AG09309 (cell line): ENCODE results near the gene CYP2E1.
"Not testable (repeated sequence)": the region's sequence is repeated elsewhere in the genome, so short reads cannot be mapped to it uniquely, and the experiment has no call there.

ENCODE experiments used
- DNase-seq: peaks from one replicate; pipeline ENCODE4 v3.0.0-alpha.2; 2010; ENCODE audit warnings: low read depth
- H3K4me3 ChIP-seq: 2 replicates; pipeline ENCODE4 v1.5.1; 2011; ENCODE audit warnings: mild to moderate bottlenecking, low read depth, low read length, moderate library complexity; ENCODE audit not compliant: control insufficient read depth
- TF ChIP-seq, protein P1 (sequence below): IDR thresholded peaks from 2 replicates; pipeline ENCODE4 v1.5.1; 2011; ENCODE audit warnings: mild to moderate bottlenecking, low read depth, low read length, inconsistent platforms; ENCODE audit not compliant: insufficient read depth, control insufficient read depth; ENCODE audit errors: missing control alignments

CYP2E1 gene

DNA sequence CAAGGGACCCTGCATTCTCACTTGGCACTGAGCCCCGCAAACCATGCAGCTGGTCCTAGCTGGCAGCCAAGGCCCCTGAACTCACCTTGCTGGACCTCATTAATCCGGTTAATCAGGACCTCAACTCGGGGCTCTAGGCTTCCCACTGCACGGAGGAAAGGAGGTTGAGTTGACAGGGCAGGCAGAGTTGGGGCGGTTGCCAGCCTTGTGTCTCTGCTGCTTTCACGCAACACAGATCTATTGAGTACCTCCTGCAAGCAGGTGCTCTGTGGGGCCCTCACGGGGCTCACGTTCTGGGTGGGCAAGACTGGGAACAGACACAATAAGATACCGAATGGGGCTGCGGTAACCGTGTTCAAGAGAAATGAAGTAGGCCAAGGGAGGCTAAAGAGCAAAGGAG is 32.1 kb downstream of the CYP2E1 start:
- TF ChIP-seq, protein P1, sequence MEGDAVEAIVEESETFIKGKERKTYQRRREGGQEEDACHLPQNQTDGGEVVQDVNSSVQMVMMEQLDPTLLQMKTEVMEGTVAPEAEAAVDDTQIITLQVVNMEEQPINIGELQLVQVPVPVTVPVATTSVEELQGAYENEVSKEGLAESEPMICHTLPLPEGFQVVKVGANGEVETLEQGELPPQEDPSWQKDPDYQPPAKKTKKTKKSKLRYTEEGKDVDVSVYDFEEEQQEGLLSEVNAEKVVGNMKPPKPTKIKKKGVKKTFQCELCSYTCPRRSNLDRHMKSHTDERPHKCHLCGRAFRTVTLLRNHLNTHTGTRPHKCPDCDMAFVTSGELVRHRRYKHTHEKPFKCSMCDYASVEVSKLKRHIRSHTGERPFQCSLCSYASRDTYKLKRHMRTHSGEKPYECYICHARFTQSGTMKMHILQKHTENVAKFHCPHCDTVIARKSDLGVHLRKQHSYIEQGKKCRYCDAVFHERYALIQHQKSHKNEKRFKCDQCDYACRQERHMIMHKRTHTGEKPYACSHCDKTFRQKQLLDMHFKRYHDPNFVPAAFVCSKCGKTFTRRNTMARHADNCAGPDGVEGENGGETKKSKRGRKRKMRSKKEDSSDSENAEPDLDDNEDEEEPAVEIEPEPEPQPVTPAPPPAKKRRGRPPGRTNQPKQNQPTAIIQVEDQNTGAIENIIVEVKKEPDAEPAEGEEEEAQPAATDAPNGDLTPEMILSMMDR, result no peak
- H3K4me3 ChIP-seq, result no peak overlapping the region
- DNase-seq, result no peak

DNA sequence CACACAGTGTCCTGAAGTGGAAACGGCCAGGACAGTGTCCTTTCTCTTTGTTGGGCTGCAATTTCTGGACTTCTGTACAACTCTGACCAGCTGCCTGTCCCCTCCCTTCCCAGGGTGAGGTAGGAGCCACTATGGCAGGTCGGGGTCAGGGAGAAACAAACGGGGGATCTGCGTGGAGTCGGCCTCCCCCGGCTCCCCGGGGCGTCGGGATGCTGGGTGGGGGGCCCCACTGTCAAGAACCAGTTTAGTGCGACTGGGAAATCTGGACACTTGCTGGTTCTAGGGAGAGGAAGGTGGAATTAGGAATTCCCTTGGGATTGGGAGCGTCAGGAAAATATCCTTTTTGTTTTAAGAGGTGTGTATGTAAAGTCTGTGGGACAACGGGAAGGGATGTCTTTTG is 37.7 kb downstream of the CYP2E1 start:
- TF ChIP-seq, protein P1, result no peak
- no peak overlapping the region for H3K4me3 ChIP-seq
- DNase-seq, result no peak

DNA sequence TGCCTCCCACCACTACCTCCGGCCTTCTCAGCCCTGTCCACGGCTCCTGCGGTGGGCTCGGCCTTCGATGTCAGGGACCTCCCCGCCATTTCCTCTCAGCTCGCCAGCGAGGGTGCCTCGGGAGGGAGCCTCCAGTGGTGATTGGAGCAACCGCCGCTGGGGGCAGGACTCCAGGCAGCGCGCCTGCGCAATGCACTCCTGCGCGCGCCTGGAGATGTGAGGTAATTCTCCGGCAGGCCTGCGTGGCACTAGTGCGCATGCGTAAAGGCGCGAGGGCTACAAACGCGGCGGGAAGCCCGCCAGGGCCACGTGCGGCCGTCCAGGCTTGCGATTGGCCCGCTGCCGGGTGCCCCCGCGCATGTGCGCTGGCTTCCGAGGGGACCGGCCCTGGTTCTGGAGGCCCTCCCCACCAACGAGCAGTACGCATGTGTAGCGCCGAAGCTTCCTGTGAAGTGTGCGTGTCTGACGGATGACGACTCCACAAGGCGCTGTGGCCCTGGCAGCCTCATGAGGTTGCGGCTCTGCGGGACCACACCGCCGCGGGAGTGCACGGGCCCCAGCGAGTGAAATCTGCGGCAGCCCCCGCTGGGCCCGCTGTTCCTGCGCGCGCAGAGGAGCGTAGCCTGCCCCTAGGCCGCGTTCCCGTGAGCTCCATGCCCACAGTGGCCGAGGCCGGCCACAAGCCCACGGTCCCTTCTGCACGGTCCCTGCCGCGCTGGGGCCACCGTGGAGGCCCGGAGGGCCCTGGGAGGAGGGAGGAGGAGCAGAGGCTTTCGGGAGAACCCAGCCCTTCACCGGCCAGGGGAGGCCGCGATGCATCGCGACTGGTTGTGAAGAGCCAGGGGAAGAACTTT is 38.5 kb downstream of the CYP2E1 start, which contains the start of gene SYCE1:
Gene SYCE1, minus strand, starts transcription at position 143 of the 854 bp plus-strand sequence. Its CDS starts 54 bp downstream, at position 89.
- no peak for DNase-seq
- TF ChIP-seq, protein P1, result no peak
- no peak within 1 kb of the TSS for H3K4me3 ChIP-seq

DNA sequence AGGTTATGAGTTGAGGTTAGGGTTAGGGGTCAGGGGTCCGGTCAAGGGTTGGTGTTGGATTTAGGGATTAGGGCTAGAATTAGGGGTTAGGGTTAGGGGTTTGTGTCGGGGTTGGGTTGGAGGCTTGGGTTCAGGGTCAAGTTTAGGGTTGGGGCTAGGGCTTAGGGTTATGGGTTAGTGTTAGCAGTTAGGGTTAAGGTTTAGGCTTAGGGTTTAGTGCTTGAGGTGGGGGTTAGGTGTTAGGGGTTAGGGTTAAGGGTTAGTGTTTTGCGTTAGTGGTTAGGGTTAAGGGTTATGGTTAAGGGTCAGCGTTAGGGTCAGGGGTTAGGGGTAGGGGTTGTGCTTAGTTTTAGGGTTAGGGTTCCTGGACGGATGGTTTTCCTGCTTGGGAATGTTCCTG is 40.0 kb downstream of the CYP2E1 start:
- no peak overlapping the region for H3K4me3 ChIP-seq
- TF ChIP-seq, protein P1, result no peak
- no peak for DNase-seq

DNA sequence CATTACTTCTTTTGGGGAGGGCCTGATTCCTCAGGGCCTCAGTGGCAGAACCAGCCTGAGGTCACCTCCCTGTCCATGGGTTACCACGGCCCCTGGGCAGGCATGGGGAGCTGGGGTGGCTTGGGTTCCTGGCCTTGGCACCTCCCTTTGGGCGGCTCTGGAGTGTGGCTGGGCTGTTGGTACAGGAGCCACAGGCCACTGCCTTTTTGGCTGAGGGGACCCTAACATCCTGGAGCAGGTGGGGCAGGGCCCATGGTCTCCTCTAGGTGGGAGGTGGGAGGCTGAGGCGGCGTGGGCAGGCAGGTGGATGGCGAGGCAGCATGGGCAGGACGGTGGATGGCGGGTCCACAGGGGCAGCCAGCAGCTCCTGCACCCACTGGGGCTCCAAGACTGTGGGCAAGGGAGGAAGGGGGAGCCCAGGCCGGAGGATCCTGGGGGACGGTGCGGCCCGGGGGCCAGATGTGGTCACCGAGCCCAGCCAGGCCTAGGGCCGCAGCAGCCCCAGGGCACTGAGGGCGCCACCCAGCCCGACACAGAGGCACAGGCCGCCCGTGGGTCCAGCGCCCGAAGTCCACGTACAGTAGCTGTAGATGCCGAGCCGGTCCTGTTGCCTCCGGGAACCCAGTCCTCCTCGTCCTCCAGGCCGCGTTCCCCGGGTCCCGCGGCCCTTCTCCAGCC is 40.6 kb downstream of the CYP2E1 start:
- no peak overlapping the region for H3K4me3 ChIP-seq
- TF ChIP-seq, protein P1, result no peak
- DNase-seq, result no peak

DNA sequence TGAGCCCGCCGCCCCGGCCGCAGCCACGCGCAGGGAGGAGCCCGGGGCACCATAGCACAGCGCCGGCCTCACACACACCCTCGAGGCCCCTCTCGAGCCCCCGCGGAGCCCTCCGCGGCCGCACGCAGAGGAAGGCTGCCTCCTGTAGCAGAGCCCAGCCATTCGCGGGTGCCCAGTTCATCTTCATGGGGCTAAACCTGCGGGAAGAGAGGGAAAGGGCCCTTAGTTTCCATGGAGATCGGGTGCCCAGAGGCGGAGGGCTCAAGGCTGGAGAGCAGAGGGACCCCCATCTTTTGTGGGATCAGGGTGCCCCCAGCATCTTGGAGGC is 41.1 kb downstream of the CYP2E1 start:
- no peak for DNase-seq
- H3K4me3 ChIP-seq, result no peak overlapping the region
- TF ChIP-seq, protein P1, result no peak

DNA sequence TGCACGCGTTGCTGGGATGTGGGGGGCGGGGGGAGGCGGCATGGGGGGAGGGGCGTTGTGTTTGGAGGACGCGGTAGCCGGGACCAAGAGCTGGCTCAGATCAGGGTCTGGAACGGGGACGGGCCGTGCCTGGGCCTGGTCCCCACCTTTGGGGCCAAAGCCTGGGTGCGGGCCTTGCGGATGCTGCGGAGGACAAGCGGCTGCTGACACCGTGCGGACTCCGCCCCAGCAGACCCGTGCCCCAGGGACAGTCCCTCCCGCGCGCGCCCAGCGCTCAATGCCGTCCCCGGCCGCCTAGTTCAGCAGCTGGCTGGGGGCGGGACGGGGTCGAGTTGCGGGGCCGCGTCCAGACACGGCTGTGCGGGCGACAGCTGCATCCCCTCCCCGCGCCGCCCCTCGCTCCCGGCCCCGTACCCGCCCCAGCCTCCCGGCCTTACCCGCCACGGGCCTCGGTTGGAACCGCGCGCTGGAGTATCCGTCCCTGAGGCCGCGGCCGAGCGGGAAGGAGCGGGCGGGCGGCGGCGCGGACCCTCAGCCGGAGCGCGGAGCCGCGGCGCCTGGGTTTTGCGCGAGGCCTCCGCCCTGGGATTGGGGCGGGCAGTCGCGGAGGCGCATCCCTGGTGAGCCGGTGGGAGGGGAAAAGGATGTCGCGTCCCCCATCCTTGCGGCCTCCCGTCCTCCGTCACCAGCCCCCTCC is 41.8 kb downstream of the CYP2E1 start:
- DNase-seq, H3K4me3 ChIP-seq: not testable (repeated sequence)

DNA sequence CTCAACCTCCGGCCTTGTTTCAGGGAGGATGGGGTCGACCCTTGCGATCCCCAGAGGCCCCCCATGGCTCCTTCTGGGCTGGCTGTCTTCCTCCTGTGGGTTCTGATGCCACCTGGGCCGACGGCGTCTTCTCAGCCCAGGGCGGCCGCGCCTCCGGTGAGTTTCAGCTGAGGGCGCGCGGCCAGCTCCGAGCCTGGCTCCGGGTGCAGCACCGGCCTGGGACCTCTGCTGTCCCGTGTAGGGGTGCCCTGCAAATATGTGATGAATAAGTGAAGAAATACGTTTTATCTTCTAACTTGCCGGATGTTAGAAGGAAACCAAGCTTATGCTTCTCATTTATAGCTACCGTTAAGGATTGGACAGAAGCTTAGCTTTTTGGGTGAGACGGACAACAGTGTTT is 42.6 kb downstream of the CYP2E1 start:
- not testable (repeated sequence) for H3K4me3 ChIP-seq, DNase-seq

DNA sequence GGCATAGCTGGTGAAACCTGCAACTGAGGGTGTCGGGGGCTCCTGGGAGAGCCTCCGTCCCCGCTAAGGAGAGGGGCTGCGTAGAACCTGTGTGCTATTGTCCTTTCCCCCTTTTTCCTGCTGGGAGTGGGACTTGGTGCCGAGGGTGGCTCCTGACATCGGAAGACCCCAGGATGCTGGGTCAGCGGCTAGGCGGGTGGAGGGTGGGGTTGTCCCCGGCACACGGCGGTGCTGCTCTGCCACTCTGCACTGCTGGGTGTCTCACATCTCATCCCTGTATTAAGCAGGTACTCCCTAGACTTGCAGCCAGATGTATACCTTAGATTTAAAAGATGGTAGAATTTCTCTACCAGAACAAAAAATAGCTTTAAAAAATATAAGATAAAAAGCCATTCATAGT is 44.9 kb downstream of the CYP2E1 start:
- not testable (repeated sequence) for H3K4me3 ChIP-seq, DNase-seq

DNA sequence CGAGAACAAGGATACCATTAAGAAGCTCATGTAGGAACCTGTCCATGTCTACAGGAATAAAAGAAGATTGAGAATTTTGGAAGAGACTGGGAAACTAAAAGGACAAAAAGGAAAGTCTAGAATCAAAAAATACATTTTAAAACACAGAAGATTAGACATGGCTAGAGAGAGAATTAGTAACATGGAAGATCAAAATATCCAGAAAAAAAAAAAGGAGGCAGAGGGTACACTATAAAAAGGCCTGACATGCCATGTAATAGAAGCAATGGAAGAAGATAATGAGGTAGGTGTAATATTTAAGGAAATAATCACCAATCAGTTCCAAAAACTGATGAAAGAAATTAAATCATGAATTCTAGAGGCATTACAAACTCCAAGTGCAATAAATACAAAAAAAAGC is 46.3 kb downstream of the CYP2E1 start:
- H3K4me3 ChIP-seq, DNase-seq: not testable (repeated sequence)

DNA sequence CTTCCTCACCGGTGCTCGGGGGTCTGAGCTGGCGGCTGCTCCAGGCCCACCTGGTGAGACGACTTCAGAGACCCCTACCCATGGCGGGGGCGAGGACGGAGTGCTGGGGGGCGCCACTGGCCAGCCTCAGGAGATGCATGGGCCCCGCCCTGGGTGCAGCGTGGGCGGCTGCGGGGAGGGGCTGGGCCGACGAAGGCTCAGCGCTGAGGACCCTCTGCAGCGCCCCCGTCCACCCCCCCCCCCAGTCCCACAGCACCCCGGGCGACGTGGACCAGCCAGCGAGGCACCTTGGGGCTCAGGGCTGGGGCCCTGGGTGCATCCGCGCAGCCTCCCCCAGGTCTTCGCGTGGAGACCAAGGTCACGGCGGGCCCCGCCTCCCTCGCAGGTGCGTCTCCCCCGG is 49.9 kb downstream of the CYP2E1 start:
- H3K4me3 ChIP-seq, DNase-seq: not testable (repeated sequence)
